GM20000 (cell line): Measurements from ENCODE around the gene PXT1.
"Not testable (repeated sequence)": the region's sequence is repeated elsewhere in the genome, so short reads cannot be mapped to it uniquely, and the experiment has no call there.

ENCODE experiments used
- DNase-seq: peaks from one replicate; pipeline ENCODE4 v3.0.0; 2012; ENCODE audit warnings: low spot score
- CTCF ChIP-seq: IDR thresholded peaks from 2 replicates; pipeline ENCODE4 v1.5.1; 2012; ENCODE audit warnings: mild to moderate bottlenecking, control low read depth; ENCODE audit errors: extremely low read depth, missing control alignments

PXT1 gene

GRCh38 chr6:36461646-36462045 is 19.0 kb upstream of the PXT1 start:
- no peak for DNase-seq
- TF ChIP-seq CTCF = no peak

GRCh38 chr6:36460916-36461315 is 18.3 kb upstream of the PXT1 start:
- TF ChIP-seq CTCF = no peak
- no peak for DNase-seq

- no peak for TF ChIP-seq CTCF
- no peak for DNase-seq
Observed at GRCh38 chr6:36459501-36459900, 16.8 kb upstream of the PXT1 start.

- no peak for DNase-seq
- no peak for TF ChIP-seq CTCF
Observed at GRCh38 chr6:36455486-36456027, 12.9 kb upstream of the PXT1 start.

- not testable (repeated sequence) for DNase-seq
Observed at GRCh38 chr6:36452897-36453296, 10.2 kb upstream of the PXT1 start.

- DNase-seq = not testable (repeated sequence)
Observed at GRCh38 chr6:36449173-36449572, 6.5 kb upstream of the PXT1 start.

- no peak for TF ChIP-seq CTCF
- DNase-seq = no peak
Observed at GRCh38 chr6:36445621-36446020, 3.0 kb upstream of the PXT1 start.

GRCh38 chr6:36444470-36444869 is 1.8 kb upstream of the PXT1 start:
- DNase-seq = no peak
- no peak for TF ChIP-seq CTCF
